Body of pancreas (tissue), 4 donors: ENCODE results near the gene ERBB4. TPM values are rescaled to one million over a fixed set of nuclear protein-coding genes. Genes with fewer than 3 reads are reported as not detected.

Experiments used
- ATAC-seq: fragments of 150-250 bp; one replicate; pipeline ENCODE4 v1.9.1; 2016
- DNase-seq, 4 donors: peaks; one replicate each; pipeline ENCODE4 v3.0.0-alpha.2; 2019
- H3K27ac ChIP-seq, 4 donors: fragments of 200-600 bp; sonication (generic); 1 replicate in 3 of 4; 2 replicates in 1 of 4; pipeline versions ENCODE4 v1.5.1 to v1.6.1; 2016 to 2019; ENCODE audit warnings: mild to moderate bottlenecking in 1 of 4, mixed read lengths in 1 of 4, moderate library complexity in 1 of 4
- H3K27me3 ChIP-seq, 2 donors: fragments of 200-600 bp; sonication (generic); one replicate each; pipeline ENCODE4 v1.6.0; 2016; ENCODE audit warnings: mild to moderate bottlenecking in 1 of 2
- H3K36me3 ChIP-seq, 2 donors: fragments of 200-600 bp; sonication (generic); replicated peaks in 1 of 2; 2 replicates each; pipeline ENCODE4 v1.5.1; 2016; ENCODE audit warnings: low read depth in 2 of 2; ENCODE audit not compliant: insufficient read depth in 1 of 2
- H3K4me1 ChIP-seq: fragments of 200-600 bp; sonication (generic); one replicate; pipeline ENCODE4 v1.6.0; 2016
- H3K4me3 ChIP-seq, 2 donors: fragments of 200-600 bp; sonication (generic); 1 replicate in 1 of 2; 2 replicates in 1 of 2; pipeline ENCODE4 v1.5.1; 2016 to 2019
- H3K9me3 ChIP-seq, 3 donors: fragments of 200-600 bp; sonication (generic); 1 replicate in 2 of 3; 2 replicates in 1 of 3; pipeline ENCODE4 v1.5.1; 2016
- CTCF ChIP-seq, 7 experiments: fragments of 450-650 bp in 4 of 7; fragments of 200-600 bp in 3 of 7; sonication (generic) in 3 of 7; IDR thresholded peaks; one replicate each; pipeline ENCODE4 v1.5.1; 2016 to 2019; ENCODE audit warnings: antibody characterized with exemption in 7 of 7
- POLR2A ChIP-seq, 3 donors: fragments of 450-650 bp; IDR thresholded peaks; one replicate each; pipeline ENCODE4 v1.6.1; 2016; ENCODE audit warnings: antibody characterized with exemption in 3 of 3, mild to moderate bottlenecking in 2 of 3
- WGBS, 2 donors: methylation state at CpG; one replicate each; pipeline ENCODE4 v1.1.5; 2017; 5-methylcytosine and 5-hydroxymethylcytosine counted together
- intact Hi-C: fragments of 100-400 bp; cut with DNase I; formaldehyde crosslinking; loops from one replicate; pipeline ENCODE4 v1.15.1; 2023
- total RNA-seq, 2 donors: library from RNA; depleted of rRNA; stranded (reverse); fragments of >200 nt; gene quantifications; one replicate each; pipeline ENCODE4 v1.1.0, GENCODE V29; 2016

The ERBB4 gene
- total RNA-seq, 2 donors from 2014 or later: 1.6 to 4.4 TPM

GRCh38 chr2:211967234-211967633 is 571.4 kb downstream of the ERBB4 start:
- no peaks in the 10 kb centered on the region for H3K36me3 ChIP-seq
- H3K27ac ChIP-seq: no peak overlapping the region
- intact Hi-C loops: no loop called here
- WGBS, 2 donors: 71 to 97% methylated on average over 1 of the region's 1 CpG
- no peaks in the 10 kb centered on the region for H3K9me3 ChIP-seq
- H3K4me1 ChIP-seq: no peaks in the 10 kb centered on the region
- TF ChIP-seq CTCF (IDR thresholded peaks at IDR 0.05): no peak
- TF ChIP-seq POLR2A (IDR thresholded peaks at IDR 0.05): no peak
- ATAC-seq (no peak), DNase-seq (no peak)
- no peak overlapping the region for H3K4me3 ChIP-seq
- H3K27me3 ChIP-seq: no peaks in the 10 kb centered on the region

- no peaks in the 10 kb centered on the region for H3K27me3 ChIP-seq
- no peak overlapping the region for H3K27ac ChIP-seq
- no peaks in the 10 kb centered on the region for H3K4me1 ChIP-seq
- WGBS, 2 donors: 74 to 88% methylated on average over 1 of the region's 1 CpG
- intact Hi-C loops: no loop called here
- DNase-seq: no peak
- no peaks in the 10 kb centered on the region for H3K9me3 ChIP-seq
- TF ChIP-seq POLR2A (IDR thresholded peaks at IDR 0.05) (no peak), CTCF (IDR thresholded peaks at IDR 0.05) (no peak)
- H3K4me3 ChIP-seq: no peak overlapping the region
- no peak for ATAC-seq
- no peaks in the 10 kb centered on the region for H3K36me3 ChIP-seq
These were observed 574.6 kb downstream of the ERBB4 start for GRCh38 chr2:211963969-211964368.

GRCh38 chr2:211957799-211958198 is 580.8 kb downstream of the ERBB4 start:
- H3K27me3 ChIP-seq: no peaks in the 10 kb centered on the region
- no peaks in the 10 kb centered on the region for H3K4me1 ChIP-seq
- H3K36me3 ChIP-seq: no peaks in the 10 kb centered on the region
- no peaks in the 10 kb centered on the region for H3K9me3 ChIP-seq
- WGBS, 2 donors: 73 to 82% methylated on average over 1 of the region's 1 CpG
- TF ChIP-seq POLR2A (IDR thresholded peaks at IDR 0.05) (no peak), CTCF (IDR thresholded peaks at IDR 0.05) (no peak)
- no peak overlapping the region for H3K27ac ChIP-seq
- DNase-seq: no peak
- H3K4me3 ChIP-seq: no peak overlapping the region
- intact Hi-C loops: no loop called here
- no peak for ATAC-seq

GRCh38 chr2:211955648-211956047 is 583.0 kb downstream of the ERBB4 start:
- no peak for ATAC-seq
- DNase-seq: no peak
- Histone ChIP-seq H3K4me3 (no peak overlapping the region), H3K27ac (no peak overlapping the region), H3K4me1 (no peaks in the 10 kb centered on the region), H3K9me3 (no peaks in the 10 kb centered on the region), H3K36me3 (no peaks in the 10 kb centered on the region), H3K27me3 (no peaks in the 10 kb centered on the region)
- intact Hi-C loops: no loop called here
- TF ChIP-seq POLR2A (IDR thresholded peaks at IDR 0.05) (no peak), CTCF (IDR thresholded peaks at IDR 0.05) (no peak)
- 82 to 91% methylated on average over 1 of the region's 1 CpG for WGBS, 2 donors

- intact Hi-C loops: no loop called here
These were observed 589.7 kb downstream of the ERBB4 start for GRCh38 chr2:211948932-211949331.

More at GRCh38 chr2:211948932-211949331, 589.7 kb downstream of the ERBB4 start:
- no peaks in the 10 kb centered on the region for H3K4me1 ChIP-seq
- 69 to 79% methylated on average over 2 of the region's 2 CpGs for WGBS, 2 donors
- H3K4me3 ChIP-seq: no peak overlapping the region
- TF ChIP-seq POLR2A (IDR thresholded peaks at IDR 0.05): no peak
- TF ChIP-seq CTCF (IDR thresholded peaks at IDR 0.05): no peak
- ATAC-seq: no peak
- H3K27ac ChIP-seq: no peak overlapping the region
- no peaks in the 10 kb centered on the region for H3K9me3 ChIP-seq
- no peaks in the 10 kb centered on the region for H3K36me3 ChIP-seq
- H3K27me3 ChIP-seq: no peaks in the 10 kb centered on the region
- no peak for DNase-seq
